HG03139 (cell line): ENCODE results near the gene TNFSF18.
"Not testable (repeated sequence)": the region's sequence is repeated elsewhere in the genome, so short reads cannot be mapped to it uniquely, and the experiment has no call there.

Source experiments
- ATAC-seq: cut with Tn5 transposase; IDR thresholded peaks from one replicate; pipeline ENCODE4 v1.9.1; 2021; ENCODE audit not compliant: unreplicated experiment

The TNFSF18 gene

GRCh38 chr1:173050865-173051264, at the start of gene TNFSF18:
TSS of gene TNFSF18 (minus strand) at chr1:173050941. CDS start at chr1:173050896, 45 bp downstream.
- no peak for ATAC-seq

- no peak for ATAC-seq
Observed at GRCh38 chr1:173099166-173099565, 48.4 kb upstream of the TNFSF18 start.

- no peak for ATAC-seq
Observed at GRCh38 chr1:173098117-173098516, 47.4 kb upstream of the TNFSF18 start.

- ATAC-seq = no peak
Observed at GRCh38 chr1:173097001-173097400, 46.3 kb upstream of the TNFSF18 start.

- no peak for ATAC-seq
Observed at GRCh38 chr1:173095632-173096031, 44.9 kb upstream of the TNFSF18 start.

- ATAC-seq = no peak
Observed at GRCh38 chr1:173094541-173094940, 43.8 kb upstream of the TNFSF18 start.

GRCh38 chr1:173093691-173094445, 43.1 kb upstream of the TNFSF18 start:
- no peak for ATAC-seq

GRCh38 chr1:173084292-173084691, 33.6 kb upstream of the TNFSF18 start:
- ATAC-seq = no peak

GRCh38 chr1:173082913-173083312, 32.2 kb upstream of the TNFSF18 start:
- ATAC-seq = no peak

- ATAC-seq = not testable (repeated sequence)
Observed at GRCh38 chr1:173074217-173074616, 23.5 kb upstream of the TNFSF18 start.

- ATAC-seq = no peak
Observed at GRCh38 chr1:173064011-173064410, 13.3 kb upstream of the TNFSF18 start.

GRCh38 chr1:173063171-173063570, 12.4 kb upstream of the TNFSF18 start:
- ATAC-seq = no peak

- ATAC-seq = no peak
Observed at GRCh38 chr1:173062150-173062938, 11.6 kb upstream of the TNFSF18 start.

- ATAC-seq = no peak
Observed at GRCh38 chr1:173058556-173058955, 7.8 kb upstream of the TNFSF18 start.

- no peak for ATAC-seq
Observed at GRCh38 chr1:173057984-173058383, 7.2 kb upstream of the TNFSF18 start.

- ATAC-seq = no peak
Observed at GRCh38 chr1:173056365-173056764, 5.6 kb upstream of the TNFSF18 start.

GRCh38 chr1:173052681-173053196, 2.0 kb upstream of the TNFSF18 start:
- ATAC-seq = no peak

GRCh38 chr1:173049322-173049633, 1.5 kb downstream of the TNFSF18 start:
- no peak for ATAC-seq

GRCh38 chr1:173048621-173049321, 2.0 kb downstream of the TNFSF18 start:
- ATAC-seq = no peak

- ATAC-seq = no peak
Observed at GRCh38 chr1:173044656-173045055, 6.1 kb downstream of the TNFSF18 start.

GRCh38 chr1:173043253-173043652, 7.5 kb downstream of the TNFSF18 start:
- ATAC-seq = no peak

GRCh38 chr1:173042806-173043205, 7.9 kb downstream of the TNFSF18 start:
- ATAC-seq = no peak
